SK-N-SH (cell line): ENCODE data around the gene TMA16. TPM values are rescaled to one million over a fixed set of nuclear protein-coding genes. Genes with fewer than 3 reads are reported as not detected.

ENCODE experiments used
- CTCF ChIA-PET: fragments of 300-600, 350-600 bp; formaldehyde crosslinking; extraction: SDS; loops from one replicate; lab custom pipeline; 2021; lab: Yijun Ruan, JAX
- POLR2A ChIA-PET: fragments of 350-600 bp; sonication (Branson Sonifier 250); formaldehyde crosslinking; extraction: SDS; loops from one replicate; lab custom pipeline; 2020; ENCODE audit warnings: antibody characterized with exemption, inconsistent platforms; lab: Yijun Ruan, JAX
- DNase-seq: peaks from one replicate; pipeline ENCODE4 v3.0.0; 2012
- H2AFZ ChIP-seq: fragments of 200-600 bp; sonication (generic); 2 replicates; pipeline ENCODE4 v1.8.1; 2016; ENCODE audit warnings: antibody characterized with exemption, mild to moderate bottlenecking, low read depth
- H3F3A ChIP-seq: fragments of 200-600 bp; sonication (generic); replicated peaks from 2 replicates; pipeline ENCODE3; 2016; ENCODE audit warnings: antibody characterized with exemption, mild to moderate bottlenecking; ENCODE audit not compliant: insufficient read depth
- H3K27ac ChIP-seq, 2 experiments: fragments of 200-500 bp in 1 of 2; fragments of 200-600 bp in 1 of 2; sonication (Bioruptor generic) in 1 of 2; sonication (generic), shearing (Covaris generic) in 1 of 2; 2 replicates each; pipeline versions ENCODE4 v1.5.1 to v1.6.1; 2014 to 2016; ENCODE audit warnings: low read depth in 2 of 2, inconsistent platforms in 1 of 2, low read length in 1 of 2, mild to moderate bottlenecking in 1 of 2, mixed read lengths in 1 of 2
- H3K27me3 ChIP-seq: fragments of 200-600 bp; sonication (generic), shearing (Covaris generic); 2 replicates; pipeline ENCODE4 v1.6.1; 2016; ENCODE audit warnings: mixed run types; ENCODE audit not compliant: insufficient read depth
- H3K36me3 ChIP-seq, 2 experiments: fragments of 200-500 bp in 1 of 2; fragments of 200-600 bp in 1 of 2; sonication (Bioruptor generic) in 1 of 2; sonication (generic) in 1 of 2; replicated peaks in 1 of 2; 2 replicates each; pipeline versions ENCODE3 to v1.5.1; 2014 to 2016; ENCODE audit warnings: low read length in 1 of 2, mild to moderate bottlenecking in 1 of 2; ENCODE audit not compliant: insufficient read depth in 2 of 2, control insufficient read depth in 1 of 2
- H3K4me1 ChIP-seq, 2 experiments: fragments of 200-500 bp in 1 of 2; fragments of 200-600 bp in 1 of 2; sonication (Bioruptor generic) in 1 of 2; sonication (generic), shearing (Covaris generic) in 1 of 2; 2 replicates each; pipeline versions ENCODE4 v1.5.1 to v1.6.1; 2014 to 2016; ENCODE audit warnings: low read depth in 1 of 2, low read length in 1 of 2, mixed run types in 1 of 2; ENCODE audit not compliant: insufficient read depth in 2 of 2, control insufficient read depth in 1 of 2
- H3K4me2 ChIP-seq: fragments of 200-600 bp; sonication (generic), shearing (Covaris generic); 2 replicates; pipeline ENCODE4 v1.6.1; 2017; ENCODE audit warnings: mixed run types
- H3K4me3 ChIP-seq, 2 experiments: fragments of 200-500 bp in 1 of 2; fragments of 200-600 bp in 1 of 2; sonication (Bioruptor generic) in 1 of 2; sonication (generic), shearing (Covaris generic) in 1 of 2; 2 replicates each; pipeline versions ENCODE4 v1.5.1 to v1.8.1; 2014 to 2016; ENCODE audit warnings: low read depth in 2 of 2, inconsistent platforms in 1 of 2, low read length in 1 of 2, mild to moderate bottlenecking in 1 of 2, mixed read lengths in 1 of 2, moderate library complexity in 1 of 2
- H3K79me2 ChIP-seq: fragments of 200-600 bp; sonication (generic); 2 replicates; pipeline ENCODE4 v1.8.1; 2017; ENCODE audit warnings: mild to moderate bottlenecking; ENCODE audit not compliant: insufficient read depth
- H3K9ac ChIP-seq: fragments of 200-600 bp; sonication (generic); 2 replicates; pipeline ENCODE4 v1.6.1; 2017; ENCODE audit warnings: mixed run types
- H3K9me2 ChIP-seq: fragments of 200-600 bp; sonication (generic); 2 replicates; pipeline ENCODE4 v1.6.1; 2017; ENCODE audit warnings: mixed run types
- H3K9me3 ChIP-seq: fragments of 200-600 bp; sonication (generic); 2 replicates; pipeline ENCODE4 v1.6.1; 2017; ENCODE audit warnings: mixed run types, mild to moderate bottlenecking, moderate library complexity
- H4K20me1 ChIP-seq: fragments of 200-600 bp; sonication (generic); 2 replicates; pipeline ENCODE4 v1.6.1; 2017; ENCODE audit warnings: mild to moderate bottlenecking, mixed run types; ENCODE audit not compliant: insufficient read depth
- ELF1 ChIP-seq: IDR thresholded peaks from 2 replicates; pipeline ENCODE4 v1.4.0; 2012
- FOSL2 ChIP-seq: IDR thresholded peaks from 2 replicates; pipeline ENCODE4 v1.4.0; 2012; ENCODE audit warnings: low read depth, mild to moderate bottlenecking, moderate library complexity, borderline replicate concordance
- FOXJ3 ChIP-seq: sonication (generic); formaldehyde crosslinking; IDR thresholded peaks from 2 replicates; pipeline ENCODE4 v1.5.1; 2020; ENCODE audit warnings: mild to moderate bottlenecking, missing genetic modification reagents
- GABPA ChIP-seq: IDR thresholded peaks from 2 replicates; pipeline ENCODE4 v1.4.0; 2012; ENCODE audit warnings: low read depth, mild to moderate bottlenecking
- GATA2 ChIP-seq: sonication (generic); formaldehyde crosslinking; IDR thresholded peaks from 2 replicates; pipeline ENCODE4 v1.5.0; 2020; ENCODE audit warnings: mild to moderate bottlenecking, missing genetic modification reagents
- IRF3 ChIP-seq: fragments of 150-350 bp; IDR thresholded peaks from 2 replicates; pipeline ENCODE4 v1.6.1; 2016; ENCODE audit warnings: mild to moderate bottlenecking, low read depth, low read length
- JUND ChIP-seq: IDR thresholded peaks from 2 replicates; pipeline ENCODE4 v1.4.0; 2012
- PBX3 ChIP-seq: IDR thresholded peaks from 2 replicates; pipeline ENCODE4; 2012
- RAD21 ChIP-seq: IDR thresholded peaks from 2 replicates; pipeline ENCODE4 v1.6.1; 2012; ENCODE audit warnings: mild to moderate bottlenecking, low read length
- REST ChIP-seq: IDR thresholded peaks from 2 replicates; pipeline ENCODE4 v1.6.1; 2012; ENCODE audit warnings: mild to moderate bottlenecking, low read depth, low read length, moderate library complexity
- RFX5 ChIP-seq: IDR thresholded peaks from 2 replicates; pipeline ENCODE4 v1.6.1; 2012; ENCODE audit warnings: mild to moderate bottlenecking, improper control_type of control experiment, low read length
- RXRA ChIP-seq: IDR thresholded peaks from 2 replicates; pipeline ENCODE4 v1.4.0; 2012; ENCODE audit warnings: low read depth, mild to moderate bottlenecking, borderline replicate concordance
- SMC3 ChIP-seq: IDR thresholded peaks from 2 replicates; pipeline ENCODE4 v1.6.1; 2012; ENCODE audit warnings: low read depth, low read length, improper control_type of control experiment
- TEAD4 ChIP-seq: IDR thresholded peaks from 2 replicates; pipeline ENCODE4 v1.4.0; 2012; ENCODE audit warnings: mild to moderate bottlenecking, borderline replicate concordance; ENCODE audit not compliant: insufficient read depth
- USF1 ChIP-seq: IDR thresholded peaks from 2 replicates; pipeline ENCODE4 v1.4.0; 2012; ENCODE audit warnings: low read depth, borderline replicate concordance
- USF2 ChIP-seq: fragments of 150-350 bp; IDR thresholded peaks from 2 replicates; pipeline ENCODE4 v1.6.1; 2017; ENCODE audit warnings: antibody characterized with exemption, low read length, low read depth, borderline replicate concordance
- YY1 ChIP-seq: IDR thresholded peaks from 2 replicates; pipeline ENCODE4 v1.4.0; 2012; ENCODE audit warnings: low read depth, mild to moderate bottlenecking
- ZBTB33 ChIP-seq: IDR thresholded peaks from 2 replicates; pipeline ENCODE4 v1.4.0; 2012; ENCODE audit warnings: low read depth, borderline replicate concordance
- WGBS: methylation state at CpG from one replicate; pipeline ENCODE4 v1.1.6; 2017; ENCODE audit warnings: low lambda C conversion rate; 5-methylcytosine and 5-hydroxymethylcytosine counted together
- polyA plus RNA-seq, 3 experiments: library from polyadenylated mRNA; depleted of rRNA; stranded (reverse); fragments of >200 nt; gene quantifications; 2 replicates each; pipeline ENCODE4 v1.2.3, GENCODE V29; 2012

Gene TMA16
- polyA plus RNA-seq, 1 of the 3 experiments (the other 2 are of a cell fraction), result 10.0 TPM

- H3K79me2 ChIP-seq, result no peaks in the 10 kb centered on the region
- H3K4me2 ChIP-seq, result no peak within 1 kb of the TSS
- H3K27me3 ChIP-seq, result peaks cover 20% of the 10 kb centered on the region; the same call in 1 of the 2 replicates
- H3K4me1 ChIP-seq, result no peaks in the 10 kb centered on the region
- no peak within 1 kb of the TSS for H3K9ac ChIP-seq
- POLR2A ChIA-PET, result no interaction called here
- 24% methylated on average over 18 of the region's 32 CpGs for WGBS
- TF ChIP-seq GATA2 (CRISPR knock-in tag) (no peak), USF1 (no peak), RXRA (no peak), USF2 (no peak), YY1 (no peak), ELF1 (no peak), ZBTB33 (no peak), REST (no peak), PBX3 (no peak), GABPA (no peak), FOSL2 (no peak), FOXJ3 (CRISPR knock-in tag) (no peak), IRF3 (no peak), RAD21 (no peak), SMC3 (no peak), RFX5 (no peak), JUND (no peak), TEAD4 (no peak)
- TF ChIP-seq, all 33 proteins: peak for 0
- CTCF ChIA-PET, result interaction anchor here (1.1 kb wide), 1 partner anchor 328 kb away, joined by 3 read pairs; no protein-coding TSS in a partner anchor
- Histone ChIP-seq H3K36me3 (no peaks in the 10 kb centered on the region), H4K20me1 (no peaks in the 10 kb centered on the region), H3K9me2 (no peaks in the 10 kb centered on the region), H2AFZ (no peak within 1 kb of the TSS), H3K27ac (no peak within 1 kb of the TSS), H3F3A (no peaks in the 10 kb centered on the region), H3K9me3 (no peaks in the 10 kb centered on the region), H3K4me3 (no peak within 1 kb of the TSS)
- peak; percentile 9 for DNase-seq
These were observed 20.9 kb upstream of the TMA16 start, which contains the start of gene TKTL2 for GRCh38 chr4:163473576-163473975. TKTL2 (minus strand) TSS chr4:163473754; CDS start chr4:163473734, 20 bp downstream.
